Spleen (tissue), 11 donors: Measurements from ENCODE around the gene MMP15. TPM values are rescaled to one million over a fixed set of nuclear protein-coding genes. Genes with fewer than 3 reads are reported as not detected.
A peak's percentile ranks its signal among the peaks of the same experiment; 100 is the strongest.

Experiments used
- DNase-seq: peaks from one replicate; pipeline ENCODE4 v3.0.0-alpha.2; 2020
- H3K27ac ChIP-seq, 8 donors: fragments of 200-600 bp; sonication (generic) in 7 of 8; 1 replicate in 4 of 8; 2 replicates in 4 of 8; pipeline versions ENCODE4 v1.5.0 to v1.8.0; 2016 to 2021; ENCODE audit warnings: inconsistent platforms in 4 of 8, mild to moderate bottlenecking in 4 of 8, moderate library complexity in 1 of 8
- H3K27me3 ChIP-seq, 7 donors: fragments of 200-600 bp; sonication (generic) in 6 of 7; replicated peaks in 1 of 7; 1 replicate in 4 of 7; 2 replicates in 3 of 7; pipeline versions ENCODE4 v1.5.0 to v1.8.0; 2016 to 2021; ENCODE audit warnings: inconsistent platforms in 3 of 7, mild to moderate bottlenecking in 1 of 7
- H3K36me3 ChIP-seq, 6 donors: fragments of 200-600 bp; sonication (generic) in 5 of 6; 1 replicate in 4 of 6; 2 replicates in 2 of 6; pipeline versions ENCODE4 v1.5.0 to v1.8.0; 2016 to 2021; ENCODE audit warnings: inconsistent platforms in 2 of 6
- H3K4me1 ChIP-seq, 6 donors: fragments of 200-600 bp; sonication (generic) in 5 of 6; 1 replicate in 3 of 6; 2 replicates in 3 of 6; pipeline versions ENCODE4 v1.5.0 to v1.8.0; 2016 to 2021; ENCODE audit warnings: inconsistent platforms in 3 of 6
- H3K4me3 ChIP-seq, 8 donors: fragments of 200-600 bp; sonication (generic) in 7 of 8; 1 replicate in 4 of 8; 2 replicates in 4 of 8; pipeline versions ENCODE4 v1.5.0 to v1.8.0; 2016 to 2021; ENCODE audit warnings: inconsistent platforms in 4 of 8, mild to moderate bottlenecking in 4 of 8, moderate library complexity in 2 of 8
- H3K9me3 ChIP-seq, 8 donors: fragments of 200-600 bp; sonication (generic) in 7 of 8; 1 replicate in 4 of 8; 2 replicates in 4 of 8; pipeline versions ENCODE4 v1.5.0 to v1.8.0; 2016 to 2021; ENCODE audit warnings: inconsistent platforms in 4 of 8
- CTCF ChIP-seq, 11 experiments: fragments of 200-600 bp in 7 of 11; fragments of 450-650 bp in 4 of 11; sonication (generic) in 4 of 11; IDR thresholded peaks in 8 of 11; conservative IDR thresholded peaks in 3 of 11; 1 replicate in 7 of 11; 2 replicates in 4 of 11; pipeline versions ENCODE4 v1.4.0 to v1.8.0; 2016 to 2021; ENCODE audit warnings: antibody characterized with exemption in 11 of 11, inconsistent platforms in 4 of 11, mild to moderate bottlenecking in 1 of 11
- POLR2A ChIP-seq, 3 donors: fragments of 450-650 bp; IDR thresholded peaks; one replicate each; pipeline ENCODE4 v1.5.1; 2017; ENCODE audit warnings: antibody characterized with exemption in 3 of 3, mild to moderate bottlenecking in 1 of 3
- POLR2AphosphoS5 ChIP-seq, 3 donors: sonication (generic); formaldehyde crosslinking; IDR thresholded peaks; one replicate each; pipeline ENCODE4 v1.5.1; 2017; ENCODE audit warnings: antibody characterized with exemption in 3 of 3
- WGBS, 5 donors: extraction: QIAGEN DNeasy Blood & Tissue Kit in 3 of 5; methylation state at CpG; one replicate each; pipeline versions ENCODE4 v1.1.5 to v1.1.7; 2013 to 2018; 5-methylcytosine and 5-hydroxymethylcytosine counted together
- intact Hi-C: fragments of 100-400 bp; cut with DNase I; formaldehyde crosslinking; loops from one replicate; pipeline ENCODE4 v1.15.0; 2023; ENCODE audit warnings: low total_unique reads
- polyA plus RNA-seq, 3 donors: library from polyadenylated mRNA; stranded (reverse); fragments of 200-250 nt; gene quantifications; one replicate each; pipeline ENCODE4 v1.2.1, GENCODE V29; 2013
- total RNA-seq, 7 donors: library from RNA; depleted of rRNA in 3 of 7; stranded (reverse); fragments of >200 nt in 3 of 7; fragmentation: NEBNext Ultra II Directional in 4 of 7; extraction: Animal tissue kit (Norgen Biotek cat#: 25700) in 4 of 7; gene quantifications; one replicate each; pipeline versions ENCODE4 v1.1.0 to v1.2.1, GENCODE V29; 2016 to 2021
- donor health status: healthy with polysubstance abuse.
- donor health status: DM: no; HTN: no; CAD: no; lungs with moderate emphysema.
- donor health status: DM: no; HTN: no; CAD: no.
- donor health status: Bipolar disorder and iron deficiency.
- donor health status: healthy.
- donor health status: DM: no; HTN: no; CAD: no.
- donor health status: DM: yes; HTN: yes; CAD: no.

The MMP15 gene
- total and polyA plus RNA-seq, 10 donors, result 2.3 to 24.2 (median 14.0) TPM

- no peak for TF ChIP-seq CTCF (IDR thresholded peaks at IDR 0.05 in 8 of 11, conservative IDR thresholded peaks at IDR 0.05 in 3 of 11)
- no peak for TF ChIP-seq POLR2A (IDR thresholded peaks at IDR 0.05)
- TF ChIP-seq POLR2AphosphoS5 (IDR thresholded peaks at IDR 0.05), result no peak
- intact Hi-C loops, result no loop called here
- H3K27me3 ChIP-seq, result no peaks in the 10 kb centered on the region
- no peak overlapping the region for H3K27ac ChIP-seq
- no peaks in the 10 kb centered on the region for H3K9me3 ChIP-seq
- H3K36me3 ChIP-seq, result peaks cover 0 to 59% (median 0%) of the 10 kb centered on the region in 6 donors
- peaks cover 0 to 63% (median 23%) of the 10 kb centered on the region in 6 donors for H3K4me1 ChIP-seq
- no peak for DNase-seq
- no peak overlapping the region for H3K4me3 ChIP-seq
- WGBS, 5 donors, result 76 to 89% (median 81%) methylated on average over 10 to 14 of the region's 14 CpGs
Measured at GRCh38 chr16:58040945-58041627, 15.5 kb downstream of the MMP15 start.

- Histone ChIP-seq H3K27me3 (no peaks in the 10 kb centered on the region), H3K27ac (no peak overlapping the region), H3K4me3 (no peak overlapping the region), H3K4me1 (peaks cover 0 to 64% (median 24%) of the 10 kb centered on the region in 6 donors), H3K36me3 (peaks cover 0 to 59% (median 0%) of the 10 kb centered on the region in 6 donors), H3K9me3 (no peaks in the 10 kb centered on the region)
- DNase-seq, result no peak
- intact Hi-C loops, result no loop called here
- WGBS, 5 donors, result 88 to 100% (median 91%) methylated on average over 1 to 18 of the region's 18 CpGs
- TF ChIP-seq POLR2AphosphoS5 (IDR thresholded peaks at IDR 0.05) (no peak), POLR2A (IDR thresholded peaks at IDR 0.05) (no peak), CTCF (IDR thresholded peaks at IDR 0.05 in 8 of 11, conservative IDR thresholded peaks at IDR 0.05 in 3 of 11) (no peak)
Measured at GRCh38 chr16:58041628-58041955, 16.0 kb downstream of the MMP15 start.

- WGBS, 5 donors, result 82 to 94% (median 92%) methylated on average over 13 to 22 of the region's 22 CpGs
- H3K4me1 ChIP-seq, result peaks cover 5 to 70% (median 29%) of the 10 kb centered on the region in 6 donors
- H3K27ac ChIP-seq, result peak overlapping the region in 1 of 8 donors; percentile 13
- intact Hi-C loops, result no loop called here
- no peak overlapping the region for H3K4me3 ChIP-seq
- DNase-seq, result no peak
- H3K27me3 ChIP-seq, result no peaks in the 10 kb centered on the region
- peaks cover 0 to 59% (median 0%) of the 10 kb centered on the region in 6 donors for H3K36me3 ChIP-seq
- TF ChIP-seq CTCF (IDR thresholded peaks at IDR 0.05 in 8 of 11, conservative IDR thresholded peaks at IDR 0.05 in 3 of 11) (no peak), POLR2A (IDR thresholded peaks at IDR 0.05) (no peak), POLR2AphosphoS5 (IDR thresholded peaks at IDR 0.05) (no peak)
- no peaks in the 10 kb centered on the region for H3K9me3 ChIP-seq
Measured at GRCh38 chr16:58042001-58042885, 16.7 kb downstream of the MMP15 start.
